RWPE1 (cell line): ENCODE data around the gene LRRC25.
A peak's percentile ranks its signal among the peaks of the same experiment; 100 is the strongest.
"Not testable (repeated sequence)": the region's sequence is repeated elsewhere in the genome, so short reads cannot be mapped to it uniquely, and the experiment has no call there.

Source experiments
- CTCF ChIA-PET: fragments of 350-600 bp; sonication (Branson Sonifier 250); formaldehyde crosslinking; extraction: SDS; loops from one replicate; lab custom pipeline; 2021; lab: Yijun Ruan, JAX
- POLR2A ChIA-PET: fragments of 400-600 bp; formaldehyde crosslinking; extraction: SDS; loops from one replicate; lab custom pipeline; 2020; ENCODE audit warnings: antibody characterized with exemption; ENCODE audit not compliant: low non-redundant PET; lab: Yijun Ruan, JAX
- DNase-seq: peaks from one replicate; pipeline ENCODE4 v3.0.0; 2012; ENCODE audit warnings: low spot score
- H3K27ac ChIP-seq: fragments of 450-650 bp; 2 replicates; pipeline ENCODE4 v1.5.1; 2017
- TF ChIP-seq, protein P1 (sequence below): fragments of 450-650 bp; conservative IDR thresholded peaks from 2 replicates; pipeline ENCODE4 v1.5.1; 2017; ENCODE audit warnings: low read depth, mild to moderate bottlenecking

The LRRC25 gene

DNA sequence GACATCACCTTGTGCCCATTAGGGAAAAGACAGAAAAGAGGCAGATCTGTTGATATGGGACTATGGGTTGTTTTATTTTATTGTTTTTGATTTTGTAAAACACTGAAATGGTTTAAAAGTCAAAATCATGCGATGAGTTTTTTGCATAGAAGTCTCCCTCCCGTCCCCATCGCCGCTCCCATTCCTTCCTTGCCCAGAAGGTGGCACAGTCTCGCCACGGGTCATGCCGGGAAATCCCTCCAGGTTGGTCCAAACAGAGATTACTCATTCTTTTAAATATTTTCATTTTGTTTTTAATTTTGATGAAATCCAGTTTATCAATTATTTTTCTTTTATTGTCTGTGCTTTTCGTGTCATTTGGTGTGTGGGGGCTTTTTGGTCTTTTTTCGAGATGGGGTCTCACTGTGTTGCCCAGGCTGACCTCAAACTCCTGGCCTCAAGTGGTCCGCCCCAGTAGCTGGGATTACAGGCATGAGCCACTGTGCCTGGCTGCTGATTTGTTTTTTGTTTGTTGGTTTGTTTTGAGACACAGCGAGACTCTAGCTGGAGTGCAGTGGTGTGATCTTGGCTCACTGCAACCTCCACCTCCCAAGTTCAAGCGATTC is 47.8 kb downstream of the LRRC25 start:
- TF ChIP-seq, protein P1, sequence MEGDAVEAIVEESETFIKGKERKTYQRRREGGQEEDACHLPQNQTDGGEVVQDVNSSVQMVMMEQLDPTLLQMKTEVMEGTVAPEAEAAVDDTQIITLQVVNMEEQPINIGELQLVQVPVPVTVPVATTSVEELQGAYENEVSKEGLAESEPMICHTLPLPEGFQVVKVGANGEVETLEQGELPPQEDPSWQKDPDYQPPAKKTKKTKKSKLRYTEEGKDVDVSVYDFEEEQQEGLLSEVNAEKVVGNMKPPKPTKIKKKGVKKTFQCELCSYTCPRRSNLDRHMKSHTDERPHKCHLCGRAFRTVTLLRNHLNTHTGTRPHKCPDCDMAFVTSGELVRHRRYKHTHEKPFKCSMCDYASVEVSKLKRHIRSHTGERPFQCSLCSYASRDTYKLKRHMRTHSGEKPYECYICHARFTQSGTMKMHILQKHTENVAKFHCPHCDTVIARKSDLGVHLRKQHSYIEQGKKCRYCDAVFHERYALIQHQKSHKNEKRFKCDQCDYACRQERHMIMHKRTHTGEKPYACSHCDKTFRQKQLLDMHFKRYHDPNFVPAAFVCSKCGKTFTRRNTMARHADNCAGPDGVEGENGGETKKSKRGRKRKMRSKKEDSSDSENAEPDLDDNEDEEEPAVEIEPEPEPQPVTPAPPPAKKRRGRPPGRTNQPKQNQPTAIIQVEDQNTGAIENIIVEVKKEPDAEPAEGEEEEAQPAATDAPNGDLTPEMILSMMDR: peak; percentile 96
- ChIA-PET POLR2A (interaction anchor here (0.6 kb wide), 1 partner anchor 29 kb away, joined by 5 read pairs; no protein-coding TSS in a partner anchor), CTCF (interaction anchor here (0.6 to 3.7 kb wide), 10 partner anchors 10 to 118 kb away, joined by 3 to 20 read pairs (median 5); no protein-coding TSS in a partner anchor)
- H3K27ac ChIP-seq: no peak overlapping the region
- peak; percentile 76 for DNase-seq

DNA sequence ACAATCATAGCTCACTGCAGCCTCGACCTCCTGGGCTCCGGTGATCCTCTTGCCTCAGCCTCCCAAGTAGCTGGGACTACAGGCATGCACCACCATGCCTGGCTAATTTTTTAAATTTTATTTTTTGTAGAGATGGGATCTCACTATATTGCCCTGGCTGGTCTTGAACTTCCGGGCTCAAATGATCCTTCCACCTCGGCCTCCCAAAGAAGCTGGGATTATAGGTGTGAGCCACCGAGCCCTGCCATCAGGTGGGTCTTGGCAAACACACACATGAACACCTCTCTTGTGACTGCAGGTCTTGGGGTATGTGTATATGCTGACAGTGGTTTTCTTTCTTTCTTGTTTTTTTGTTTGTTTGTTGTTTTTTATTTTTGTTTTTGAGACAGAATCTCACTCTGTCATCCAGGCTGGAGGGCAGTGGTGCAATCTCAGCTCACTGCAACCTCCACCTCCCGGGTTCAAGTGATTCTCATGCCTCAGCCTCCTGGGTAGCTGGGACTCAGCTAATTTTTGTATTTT is 48.5 kb downstream of the LRRC25 start:
- DNase-seq, POLR2A ChIA-PET, H3K27ac ChIP-seq: not testable (repeated sequence)
- CTCF ChIA-PET: interaction anchor here (0.6 to 3.7 kb wide), 8 partner anchors 10 to 125 kb away, joined by 3 to 20 read pairs (median 3); no protein-coding TSS in a partner anchor

DNA sequence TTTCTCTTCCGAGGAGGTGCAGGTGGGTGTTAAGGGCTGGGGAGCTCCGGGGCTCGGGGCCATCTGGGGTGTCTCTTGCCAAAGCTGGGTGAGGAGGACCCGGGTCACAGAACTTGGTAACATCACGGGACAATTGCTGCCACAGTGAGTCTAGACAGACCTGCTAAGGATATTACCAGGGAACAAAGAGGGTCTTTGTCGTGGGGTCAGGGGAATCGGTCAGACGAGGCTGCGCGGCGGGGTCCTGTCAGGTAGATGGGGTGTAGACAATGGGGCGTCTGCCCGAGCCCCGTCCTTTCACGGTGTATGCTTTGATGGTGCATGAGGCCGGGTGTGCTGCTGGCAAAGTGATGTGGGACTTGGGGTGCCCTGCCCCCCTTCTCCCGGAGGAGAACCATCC is 49.3 kb downstream of the LRRC25 start:
- ChIA-PET POLR2A (no interaction called here), CTCF (interaction anchor here (0.6 to 3.7 kb wide), 2 partner anchors 40 to 61 kb away, joined by 3 to 20 read pairs; no protein-coding TSS in a partner anchor)
- TF ChIP-seq, protein P1: no peak
- H3K27ac ChIP-seq: no peak overlapping the region
- DNase-seq: no peak

DNA sequence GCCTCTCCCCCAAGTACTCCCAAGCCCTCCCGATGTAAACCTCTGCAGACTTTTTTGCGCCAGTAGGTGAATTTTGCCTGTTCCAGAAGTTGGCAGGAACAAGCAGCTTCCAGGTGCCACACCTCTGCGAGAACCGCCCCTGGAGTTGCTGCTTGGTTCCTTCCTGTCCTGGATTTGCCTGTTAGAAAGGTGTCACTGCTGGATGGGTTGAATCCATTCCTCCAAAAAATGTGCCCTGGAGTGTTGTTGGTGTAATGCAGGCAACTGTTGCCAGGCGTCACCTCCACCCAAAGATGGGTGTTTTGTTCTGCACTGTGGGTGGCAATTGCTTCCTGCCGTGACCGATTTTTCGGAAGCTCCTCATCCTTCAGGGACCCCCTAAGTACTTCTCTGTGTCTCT is 51.3 kb downstream of the LRRC25 start:
- peak; percentile 58 for DNase-seq
- ChIA-PET POLR2A (no interaction called here), CTCF (interaction anchor here (0.6 to 0.7 kb wide), 4 partner anchors 17 to 1790 kb away, joined by 3 to 4 read pairs (median 4); no protein-coding TSS in a partner anchor)
- TF ChIP-seq, protein P1: peak; percentile 28
- H3K27ac ChIP-seq: peak overlapping the region; percentile 65

DNA sequence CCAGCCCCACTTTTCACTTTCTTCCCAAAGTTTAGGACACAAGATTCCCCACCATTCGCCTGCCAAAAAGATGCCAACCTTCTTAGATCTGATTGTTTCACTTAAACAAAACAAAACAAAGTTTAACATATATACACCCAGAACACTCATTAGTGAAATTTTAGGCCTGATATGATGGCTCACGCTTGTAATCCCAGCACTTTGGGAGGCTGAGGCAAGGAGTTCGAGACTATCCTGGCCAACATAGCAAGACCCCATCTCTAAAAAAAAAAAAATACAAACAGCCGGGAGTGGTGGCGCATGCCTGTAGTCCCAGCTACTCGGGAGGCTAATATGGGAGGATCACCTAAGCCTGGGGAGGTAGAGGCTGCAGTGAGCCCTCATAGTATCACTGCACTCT is 52.1 kb downstream of the LRRC25 start:
- ChIA-PET CTCF (interaction anchor here (0.6 kb wide), 4 partner anchors 45 to 1791 kb away, joined by 3 to 6 read pairs (median 4); no protein-coding TSS in a partner anchor), POLR2A (interaction anchor here (0.6 kb wide), 1 partner anchor 64 kb away, joined by 3 read pairs; no protein-coding TSS in a partner anchor)
- TF ChIP-seq, protein P1: no peak
- DNase-seq: no peak
- H3K27ac ChIP-seq: peak overlapping the region; percentile 65

DNA sequence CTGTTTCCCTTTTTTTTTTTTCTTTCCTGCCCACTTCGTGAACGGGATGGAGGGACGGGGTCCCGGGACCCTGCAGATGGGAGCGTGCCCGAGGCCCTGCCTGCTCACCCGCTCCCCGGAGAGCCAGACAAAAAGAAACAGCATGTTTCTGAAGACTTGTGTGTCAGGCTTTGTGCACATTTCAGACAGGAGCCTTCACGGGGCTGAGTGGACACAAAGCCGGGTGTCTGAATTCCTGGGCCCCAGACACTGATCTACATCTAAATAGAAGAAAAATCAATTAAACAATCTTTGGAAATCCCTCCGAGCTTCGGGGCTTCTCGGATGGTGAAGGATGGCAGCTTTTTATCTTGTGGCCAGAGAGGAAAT is 52.9 kb downstream of the LRRC25 start:
- H3K27ac ChIP-seq: peak overlapping the region; percentile 61
- CTCF ChIA-PET: interaction anchor here (0.6 kb wide), 2 partner anchors 67 to 73 kb away, joined by 3 to 5 read pairs; no protein-coding TSS in a partner anchor
- no peak for DNase-seq

More for the DNA sequence above, 52.9 kb downstream of the LRRC25 start:
- TF ChIP-seq, protein P1: no peak
- POLR2A ChIA-PET: no interaction called here
